GM19467 (cell line): Measurements from ENCODE around the gene TLE2.
A peak's percentile ranks its signal among the peaks of the same experiment; 100 is the strongest.
"Not testable (repeated sequence)": the region's sequence is repeated elsewhere in the genome, so short reads cannot be mapped to it uniquely, and the experiment has no call there.

Source experiments
- ATAC-seq: cut with Tn5 transposase; IDR thresholded peaks from one replicate; pipeline ENCODE4 v1.9.1; 2021; ENCODE audit warnings: mild to moderate bottlenecking, moderate library complexity; ENCODE audit not compliant: unreplicated experiment

The TLE2 gene

DNA sequence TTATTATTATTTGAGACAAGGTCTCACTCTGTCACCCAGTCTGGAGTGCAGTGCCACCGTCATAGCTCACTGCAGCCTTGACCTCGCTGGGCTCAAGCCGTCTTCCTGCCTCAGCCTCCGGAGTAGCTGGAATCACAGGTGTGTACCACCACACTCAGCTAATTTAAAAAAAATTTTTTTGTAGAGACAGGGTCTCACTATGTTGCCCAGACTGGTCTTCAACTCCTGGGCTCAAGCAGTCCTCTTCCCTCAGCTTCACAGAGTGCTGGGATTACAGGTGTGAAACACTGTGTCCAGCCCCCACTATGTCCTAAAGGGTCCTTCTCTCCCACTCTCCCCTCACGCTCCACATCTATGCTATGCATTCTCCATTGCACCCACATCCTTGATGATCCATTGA, 9.1 kb upstream of the TLE2 start:
- no peak for ATAC-seq

DNA sequence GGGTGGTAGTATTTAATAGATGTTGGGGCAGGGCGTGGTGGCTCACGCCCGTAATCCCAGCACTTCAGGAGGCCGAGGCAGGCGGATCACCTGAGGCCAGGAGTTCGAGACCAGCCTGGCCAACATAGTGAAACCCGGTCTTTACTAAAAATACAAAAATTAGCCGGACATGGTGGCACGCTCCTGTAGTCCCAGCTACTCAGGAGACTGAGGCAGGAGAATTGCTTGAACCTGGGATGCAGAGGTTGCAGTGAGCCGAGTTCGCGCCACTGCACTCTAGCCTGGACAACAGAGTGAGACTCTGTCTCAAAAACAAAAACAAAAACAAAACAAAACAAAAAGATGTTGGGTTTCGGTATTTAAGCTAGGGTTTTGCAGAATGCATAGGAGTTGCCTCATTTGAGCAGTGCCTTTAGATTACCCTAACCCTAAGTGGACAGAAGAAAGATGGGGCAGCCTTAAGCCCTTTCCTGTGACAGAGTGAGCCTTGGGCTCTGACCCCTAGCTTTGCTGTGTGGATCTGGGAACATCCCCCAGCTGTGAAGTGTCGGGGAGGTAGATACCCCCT, 8.0 kb upstream of the TLE2 start:
- not testable (repeated sequence) for ATAC-seq

DNA sequence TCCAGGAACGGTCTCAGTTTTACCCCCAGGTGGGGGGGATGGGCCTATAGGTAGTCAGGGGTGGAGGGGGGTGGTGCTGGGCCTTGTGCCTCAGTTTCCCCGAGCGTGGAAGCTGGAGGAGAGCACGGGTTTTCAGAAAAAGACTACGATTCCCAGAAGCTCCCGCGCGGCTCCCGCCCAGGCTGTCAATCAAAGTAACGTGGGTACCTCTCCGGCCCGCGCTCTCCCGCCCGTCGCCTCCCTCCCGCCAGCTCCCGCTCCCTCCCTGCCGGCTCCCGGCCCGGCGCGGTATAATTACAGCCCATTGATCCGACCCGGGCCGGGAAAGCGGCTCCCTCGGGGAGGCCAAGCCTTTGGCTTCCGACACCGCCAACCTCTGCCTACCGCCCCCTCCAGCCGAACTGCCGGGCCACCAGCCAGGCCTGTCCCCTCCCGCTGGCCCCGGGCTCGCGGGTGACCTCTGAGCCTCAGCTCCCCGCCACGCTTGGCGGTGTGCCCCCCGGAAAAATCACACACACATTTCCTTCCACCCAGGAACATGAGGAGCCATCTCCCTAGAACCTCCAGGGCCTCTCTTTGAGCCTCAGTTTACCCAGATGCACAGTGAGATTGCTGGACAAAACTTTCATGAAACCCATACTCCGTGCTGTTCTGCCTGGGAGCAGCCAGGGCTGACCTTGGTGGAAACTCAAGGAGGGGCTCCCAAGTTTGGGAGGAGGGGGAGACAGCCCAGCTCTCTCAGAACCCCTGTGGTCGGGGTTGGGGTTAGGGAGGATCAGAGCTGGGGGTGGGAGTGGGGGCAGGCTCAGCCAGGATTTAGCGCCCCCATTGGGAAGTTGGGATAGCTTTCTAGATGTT, 7.3 kb upstream of the TLE2 start:
- ATAC-seq = peak; percentile 36

- ATAC-seq = peak; percentile 79
These were observed 6.5 kb upstream of the TLE2 start for GRCh38 chr19:3035542-3036118.

- no peak for ATAC-seq
These were observed 5.8 kb upstream of the TLE2 start for GRCh38 chr19:3034656-3035541.

GRCh38 chr19:3034406-3034655, 5.3 kb upstream of the TLE2 start:
- ATAC-seq = no peak

GRCh38 chr19:3033595-3034405, 4.7 kb upstream of the TLE2 start:
- ATAC-seq = no peak

GRCh38 chr19:3031607-3031867, 2.5 kb upstream of the TLE2 start:
- ATAC-seq = no peak

DNA sequence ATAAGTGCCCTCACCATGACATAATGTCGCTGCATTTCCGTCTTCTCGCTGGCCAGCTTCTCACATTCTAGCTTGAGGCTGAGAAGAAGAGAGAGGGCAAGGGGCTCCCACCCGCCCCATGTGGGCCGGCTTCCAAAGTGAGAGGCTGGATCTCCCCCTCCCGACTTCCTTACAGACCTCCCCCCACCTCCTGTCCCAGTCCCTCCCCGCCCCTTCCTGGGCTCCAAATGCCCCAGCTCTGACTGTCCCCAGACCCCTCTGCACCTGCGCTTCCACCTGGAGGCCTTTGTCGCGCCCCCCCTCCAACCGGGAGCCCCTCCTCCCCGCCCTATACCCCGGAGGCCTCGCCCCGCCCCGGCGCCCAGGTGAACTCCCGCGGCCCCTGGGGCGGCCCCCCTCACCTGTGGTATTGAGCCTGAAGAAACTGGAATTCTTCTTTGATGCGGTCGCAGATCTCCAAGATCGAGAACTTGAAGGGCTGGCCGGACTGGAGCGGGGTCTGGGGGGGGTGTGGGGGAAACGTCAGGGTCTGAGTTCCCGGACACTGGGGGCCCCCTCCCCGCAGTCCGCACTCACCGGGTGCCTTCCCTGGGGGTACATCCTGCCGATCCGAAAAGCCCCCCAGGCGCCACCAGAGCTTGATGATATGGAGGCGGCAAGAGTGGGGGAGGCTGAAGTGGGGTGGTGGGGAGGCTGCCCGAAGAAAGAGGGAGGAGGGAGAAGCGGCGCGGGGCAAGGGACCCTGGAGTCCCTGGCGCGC, 595 bp downstream of the TLE2 start:
- no peak for ATAC-seq

GRCh38 chr19:3027981-3028304, 1.1 kb downstream of the TLE2 start:
- no peak for ATAC-seq

- no peak for ATAC-seq
These were observed 1.8 kb downstream of the TLE2 start for GRCh38 chr19:3027292-3027691.

DNA sequence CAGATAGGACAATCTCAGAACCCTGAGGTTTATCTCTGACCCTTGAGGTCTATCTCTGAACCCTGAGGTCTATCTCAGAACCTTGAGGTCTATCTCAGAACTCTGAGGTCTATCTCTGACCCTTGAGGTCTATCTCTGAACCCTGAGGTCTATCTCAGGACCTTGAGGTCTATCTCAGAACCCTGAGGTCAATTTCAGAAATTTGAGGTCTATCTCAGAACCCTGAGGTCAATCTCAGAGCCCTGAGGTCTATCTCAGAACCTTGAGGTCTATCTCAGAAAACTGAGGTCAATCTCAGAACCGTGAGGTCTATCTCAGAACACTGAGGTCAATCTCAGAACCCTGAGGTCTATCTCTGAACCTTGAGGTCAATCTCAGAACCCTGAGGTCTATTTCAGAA, 2.3 kb downstream of the TLE2 start:
- ATAC-seq = no peak

- ATAC-seq = no peak
These were observed 3.6 kb downstream of the TLE2 start for GRCh38 chr19:3025549-3025886.

DNA sequence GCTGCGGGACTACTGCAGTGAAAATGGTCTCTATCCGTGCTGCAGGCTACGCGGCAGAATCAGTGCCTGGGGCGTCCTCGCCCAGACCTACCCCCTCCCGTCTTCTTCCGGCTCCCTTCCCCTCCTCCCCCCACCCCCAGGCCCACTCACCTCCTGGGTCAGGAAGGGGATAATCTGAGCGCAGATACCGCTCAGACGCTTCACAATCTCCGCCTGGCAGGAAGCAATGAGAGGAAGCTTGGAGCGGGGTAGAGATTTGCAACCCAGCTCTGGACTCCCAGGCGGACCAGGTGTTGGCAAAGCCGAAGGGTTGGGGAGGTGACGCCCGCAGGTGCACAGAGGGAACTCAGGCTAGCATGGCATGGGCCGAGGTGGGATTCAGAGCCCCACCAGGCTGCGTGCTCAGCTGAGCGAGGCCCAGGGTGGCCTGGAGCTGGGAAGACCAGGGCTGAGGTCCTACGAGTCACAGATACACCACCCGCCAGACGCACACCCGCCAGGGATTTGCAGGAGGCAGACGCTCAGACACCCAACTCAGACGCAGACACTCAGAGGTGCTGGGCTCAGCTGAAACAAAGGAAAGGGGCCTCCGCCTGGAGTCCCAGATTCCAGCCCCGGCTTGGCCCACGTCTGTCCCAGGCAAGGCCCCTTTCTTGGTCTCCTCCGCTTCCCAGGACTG, 4.1 kb downstream of the TLE2 start:
- ATAC-seq = no peak

DNA sequence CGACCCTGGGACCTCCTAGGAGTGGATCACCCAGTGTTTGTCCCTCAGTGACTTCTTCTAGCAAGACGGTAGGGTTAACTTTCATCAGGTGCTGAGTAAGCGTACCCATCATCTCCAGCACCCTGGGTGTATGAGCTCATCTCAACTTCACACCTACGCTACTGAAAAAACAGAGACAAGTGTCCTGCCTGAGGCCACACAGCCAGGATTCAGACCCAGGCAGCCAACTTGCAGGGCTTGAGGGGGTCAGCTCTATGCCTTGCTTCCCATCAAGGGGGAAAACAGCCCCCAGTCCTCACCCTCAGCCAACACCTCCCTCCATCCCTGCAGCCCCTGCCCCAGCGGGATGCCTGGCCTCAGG, 4.6 kb downstream of the TLE2 start:
- no peak for ATAC-seq

DNA sequence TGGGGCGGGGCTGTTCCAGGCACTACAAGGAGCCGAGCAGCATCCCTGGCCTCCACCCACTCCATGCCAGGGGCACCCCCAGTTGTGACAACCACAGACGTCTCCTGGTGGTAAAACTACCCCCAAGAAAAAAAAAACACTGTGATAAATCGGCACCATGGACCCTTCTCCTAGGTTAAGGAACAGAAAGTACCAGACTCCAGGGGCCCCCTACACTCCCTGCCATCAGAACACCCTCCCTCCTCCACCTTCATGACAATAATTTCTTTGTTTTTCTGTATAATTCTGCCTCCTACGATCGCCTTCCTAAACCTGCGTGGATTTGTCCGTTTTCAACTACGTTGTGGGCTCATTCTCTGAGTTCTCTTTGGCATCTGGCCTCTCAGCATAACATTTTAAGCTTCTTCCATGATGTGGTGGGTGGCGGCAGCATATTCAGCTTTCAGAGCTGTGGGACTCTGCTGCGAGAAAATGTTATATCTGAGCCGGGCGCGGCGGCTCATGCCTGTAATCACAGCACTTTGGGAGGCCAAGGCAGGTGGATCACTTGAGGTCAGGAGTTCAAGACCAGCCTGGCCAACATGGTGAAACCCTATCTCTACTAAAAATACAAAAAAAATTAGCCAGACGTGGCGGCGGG, 8.6 kb downstream of the TLE2 start:
- no peak for ATAC-seq

- ATAC-seq = no peak
These were observed 9.7 kb downstream of the TLE2 start for GRCh38 chr19:3019211-3019854.

- ATAC-seq = no peak
These were observed 11.2 kb downstream of the TLE2 start for GRCh38 chr19:3017923-3018322.
